Astrocyte (in vitro differentiated cells and primary cell): ENCODE data around the gene RAP1B. TPM values are rescaled to one million over a fixed set of nuclear protein-coding genes. Genes with fewer than 3 reads are reported as not detected.

Source experiments
- DNase-seq: peaks from one replicate; pipeline ENCODE4 v3.0.0-alpha.2; 2010; ENCODE audit warnings: low read depth
- FAIRE-seq: peaks from 2 replicates; lab custom pipeline; 2011; peaks lifted over from hg19 to GRCh38; lab: Jason Lieb, UNC
- H2AFZ ChIP-seq: 2 replicates; pipeline ENCODE4 v1.6.0; 2012; ENCODE audit warnings: low read depth, low read length, inconsistent platforms
- H3K27ac ChIP-seq: 2 replicates; pipeline ENCODE4 v1.5.1; 2011; ENCODE audit warnings: low read depth, low read length, inconsistent platforms
- H3K27me3 ChIP-seq: 2 replicates; pipeline ENCODE4 v1.6.0; 2011; ENCODE audit warnings: low read length, inconsistent platforms; ENCODE audit not compliant: insufficient read depth
- H3K36me3 ChIP-seq: 2 replicates; pipeline ENCODE4 v1.5.1; 2011; ENCODE audit warnings: low read length, inconsistent platforms; ENCODE audit not compliant: insufficient read depth
- H3K4me1 ChIP-seq: 2 replicates; pipeline ENCODE4 v1.5.1; 2011; ENCODE audit warnings: low read length, inconsistent platforms; ENCODE audit not compliant: insufficient read depth
- H3K4me2 ChIP-seq: 2 replicates; pipeline ENCODE4 v1.6.0; 2012; ENCODE audit warnings: low read length, inconsistent platforms
- H3K4me3 ChIP-seq: 2 replicates; pipeline ENCODE4 v1.5.1; 2011; ENCODE audit warnings: low read depth, mild to moderate bottlenecking, low read length, inconsistent platforms; ENCODE audit not compliant: insufficient read depth
- H3K79me2 ChIP-seq: 2 replicates; pipeline ENCODE4 v1.6.0; 2012; ENCODE audit warnings: mild to moderate bottlenecking, low read length, inconsistent platforms; ENCODE audit not compliant: insufficient read depth
- H3K9ac ChIP-seq: 2 replicates; pipeline ENCODE4 v1.6.0; 2012; ENCODE audit warnings: mild to moderate bottlenecking, low read length, inconsistent platforms
- H3K9me3 ChIP-seq: 2 replicates; pipeline ENCODE4 v1.5.1; 2012; ENCODE audit warnings: low read depth, mild to moderate bottlenecking, low read length, inconsistent platforms; ENCODE audit not compliant: insufficient read depth
- H4K20me1 ChIP-seq: 2 replicates; pipeline ENCODE4 v1.6.0; 2012; ENCODE audit warnings: low read length, inconsistent platforms; ENCODE audit not compliant: insufficient read depth
- H3K27ac Mint-ChIP-seq: one replicate; pipeline ENCODE4 v1.8.0; 2021; ENCODE audit warnings: mild to moderate bottlenecking, mixed read lengths; ENCODE audit not compliant: unreplicated experiment
- H3K27me3 Mint-ChIP-seq: one replicate; pipeline ENCODE4 v1.8.0; 2021; ENCODE audit warnings: low read depth, mixed read lengths; ENCODE audit not compliant: unreplicated experiment
- H3K36me3 Mint-ChIP-seq: one replicate; pipeline ENCODE4 v1.8.0; 2021; ENCODE audit warnings: low read depth, mixed read lengths; ENCODE audit not compliant: unreplicated experiment
- H3K4me1 Mint-ChIP-seq: one replicate; pipeline ENCODE4 v1.8.0; 2021; ENCODE audit warnings: low read depth, mixed read lengths; ENCODE audit not compliant: unreplicated experiment
- H3K4me3 Mint-ChIP-seq: one replicate; pipeline ENCODE4 v1.8.0; 2021; ENCODE audit warnings: mild to moderate bottlenecking, moderate library complexity, mixed read lengths; ENCODE audit not compliant: unreplicated experiment
- H3K9me3 Mint-ChIP-seq: one replicate; pipeline ENCODE4 v1.8.0; 2021; ENCODE audit warnings: mild to moderate bottlenecking, mixed read lengths; ENCODE audit not compliant: unreplicated experiment
- CTCF ChIP-seq: IDR thresholded peaks from 2 replicates; pipeline ENCODE4 v1.5.1; 2011; ENCODE audit warnings: low read depth, mild to moderate bottlenecking, inconsistent platforms, low read length, moderate library complexity; ENCODE audit not compliant: insufficient read depth
- EZH2 ChIP-seq: IDR thresholded peaks from 2 replicates; pipeline ENCODE4 v1.6.1; 2012; ENCODE audit warnings: mild to moderate bottlenecking, low read length, inconsistent platforms; ENCODE audit not compliant: insufficient read depth
- total RNA-seq: library from RNA; stranded (reverse); gene quantifications from 2 replicates; pipeline ENCODE4 v1.2.1, GENCODE V29; 2021

RAP1B gene
- total RNA-seq, 1 donor from 2014 or later, result 216 TPM

GRCh38 chr12:68647507-68647906 is 36.8 kb downstream of the RAP1B start:
- Histone ChIP-seq H3K9ac (no peak overlapping the region), H3K9me3 (no peaks in the 10 kb centered on the region), H4K20me1 (peaks cover 71% of the 10 kb centered on the region), H3K4me3 (no peak overlapping the region), H3K27ac (no peak overlapping the region), H3K4me2 (no peak overlapping the region), H3K79me2 (peaks cover 99% of the 10 kb centered on the region), H2AFZ (no peak overlapping the region), H3K27me3 (no peaks in the 10 kb centered on the region), H3K36me3 (peaks cover 28% of the 10 kb centered on the region), H3K4me1 (no peaks in the 10 kb centered on the region)
- Mint-ChIP-seq H3K27me3 (no peaks in the 10 kb centered on the region), H3K4me3 (no peak overlapping the region), H3K36me3 (peaks cover 6% of the 10 kb centered on the region), H3K4me1 (peaks cover under 1% of the 10 kb centered on the region), H3K27ac (no peak overlapping the region), H3K9me3 (no peaks in the 10 kb centered on the region)
- FAIRE-seq (no peak), DNase-seq (no peak)
- no peak for TF ChIP-seq CTCF
- TF ChIP-seq EZH2, result no peak

GRCh38 chr12:68648179-68648578 is 37.5 kb downstream of the RAP1B start:
- no peak overlapping the region for H3K4me2 ChIP-seq
- no peaks in the 10 kb centered on the region for H3K27me3 Mint-ChIP-seq
- H3K9me3 ChIP-seq, result no peaks in the 10 kb centered on the region
- H3K9ac ChIP-seq, result no peak overlapping the region
- no peak overlapping the region for H3K27ac Mint-ChIP-seq
- H3K79me2 ChIP-seq, result peaks cover 96% of the 10 kb centered on the region
- FAIRE-seq, result no peak
- peaks cover 5% of the 10 kb centered on the region for H3K36me3 Mint-ChIP-seq
- H3K4me1 Mint-ChIP-seq, result no peaks in the 10 kb centered on the region
- no peak for TF ChIP-seq EZH2
- no peak for TF ChIP-seq CTCF
- no peak overlapping the region for H2AFZ ChIP-seq
- H3K36me3 ChIP-seq, result peaks cover 34% of the 10 kb centered on the region
- no peak overlapping the region for H3K4me3 Mint-ChIP-seq
- H3K4me3 ChIP-seq, result no peak overlapping the region
- no peaks in the 10 kb centered on the region for H3K9me3 Mint-ChIP-seq
- DNase-seq, result no peak
- H4K20me1 ChIP-seq, result peaks cover 69% of the 10 kb centered on the region
- no peak overlapping the region for H3K27ac ChIP-seq
- no peaks in the 10 kb centered on the region for H3K27me3 ChIP-seq
- no peaks in the 10 kb centered on the region for H3K4me1 ChIP-seq

GRCh38 chr12:68665016-68665569 is 54.4 kb downstream of the RAP1B start:
- Mint-ChIP-seq H3K27ac (no peak overlapping the region), H3K9me3 (no peaks in the 10 kb centered on the region), H3K36me3 (peaks cover 2% of the 10 kb centered on the region), H3K4me3 (no peak overlapping the region), H3K4me1 (peaks cover 6% of the 10 kb centered on the region), H3K27me3 (no peaks in the 10 kb centered on the region)
- no peaks in the 10 kb centered on the region for H3K27me3 ChIP-seq
- TF ChIP-seq EZH2 (no peak), CTCF (no peak)
- no peaks in the 10 kb centered on the region for H3K79me2 ChIP-seq
- peaks cover 20% of the 10 kb centered on the region for H3K36me3 ChIP-seq
- H3K4me2 ChIP-seq, result no peak overlapping the region
- DNase-seq (no peak), FAIRE-seq (no peak)
- H3K9ac ChIP-seq, result no peak overlapping the region
- H2AFZ ChIP-seq, result no peak overlapping the region
- H3K4me3 ChIP-seq, result no peak overlapping the region
- H3K27ac ChIP-seq, result no peak overlapping the region
- H3K9me3 ChIP-seq, result no peaks in the 10 kb centered on the region
- H3K4me1 ChIP-seq, result no peaks in the 10 kb centered on the region
- peaks cover 4% of the 10 kb centered on the region for H4K20me1 ChIP-seq
